ENCODE data around the gene OCIAD1. TPM values are rescaled to one million over a fixed set of nuclear protein-coding genes. Genes with fewer than 3 reads are reported as not detected.

The OCIAD1 gene
- total and polyA plus RNA-seq, 10 of the 15 experiments (the other 5 are each of a cell fraction or from before 2014, with no cell fraction given) = 89.1 to 196 (median 136) TPM

DNA sequence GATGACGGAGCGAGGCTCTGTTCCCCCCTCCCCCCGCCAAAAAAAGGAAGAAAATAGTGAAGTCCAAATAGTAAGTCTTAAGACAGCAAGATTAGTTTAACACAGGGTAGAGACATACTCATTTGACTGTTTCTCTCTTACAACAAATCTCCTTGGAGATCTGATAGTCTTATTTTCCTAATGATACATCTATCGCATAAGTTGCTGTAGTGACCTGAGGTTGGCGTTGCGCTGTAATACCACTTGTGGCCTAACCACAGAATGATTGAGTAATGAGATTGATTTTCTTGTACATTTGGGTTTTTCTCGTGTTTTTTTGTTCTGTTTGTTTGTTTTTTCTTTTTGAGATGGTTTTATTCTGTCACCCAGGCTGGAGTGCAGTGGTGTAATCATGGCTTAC, 27.2 kb downstream of the OCIAD1 start (continued):
- TF ChIP-seq, protein P1, sequence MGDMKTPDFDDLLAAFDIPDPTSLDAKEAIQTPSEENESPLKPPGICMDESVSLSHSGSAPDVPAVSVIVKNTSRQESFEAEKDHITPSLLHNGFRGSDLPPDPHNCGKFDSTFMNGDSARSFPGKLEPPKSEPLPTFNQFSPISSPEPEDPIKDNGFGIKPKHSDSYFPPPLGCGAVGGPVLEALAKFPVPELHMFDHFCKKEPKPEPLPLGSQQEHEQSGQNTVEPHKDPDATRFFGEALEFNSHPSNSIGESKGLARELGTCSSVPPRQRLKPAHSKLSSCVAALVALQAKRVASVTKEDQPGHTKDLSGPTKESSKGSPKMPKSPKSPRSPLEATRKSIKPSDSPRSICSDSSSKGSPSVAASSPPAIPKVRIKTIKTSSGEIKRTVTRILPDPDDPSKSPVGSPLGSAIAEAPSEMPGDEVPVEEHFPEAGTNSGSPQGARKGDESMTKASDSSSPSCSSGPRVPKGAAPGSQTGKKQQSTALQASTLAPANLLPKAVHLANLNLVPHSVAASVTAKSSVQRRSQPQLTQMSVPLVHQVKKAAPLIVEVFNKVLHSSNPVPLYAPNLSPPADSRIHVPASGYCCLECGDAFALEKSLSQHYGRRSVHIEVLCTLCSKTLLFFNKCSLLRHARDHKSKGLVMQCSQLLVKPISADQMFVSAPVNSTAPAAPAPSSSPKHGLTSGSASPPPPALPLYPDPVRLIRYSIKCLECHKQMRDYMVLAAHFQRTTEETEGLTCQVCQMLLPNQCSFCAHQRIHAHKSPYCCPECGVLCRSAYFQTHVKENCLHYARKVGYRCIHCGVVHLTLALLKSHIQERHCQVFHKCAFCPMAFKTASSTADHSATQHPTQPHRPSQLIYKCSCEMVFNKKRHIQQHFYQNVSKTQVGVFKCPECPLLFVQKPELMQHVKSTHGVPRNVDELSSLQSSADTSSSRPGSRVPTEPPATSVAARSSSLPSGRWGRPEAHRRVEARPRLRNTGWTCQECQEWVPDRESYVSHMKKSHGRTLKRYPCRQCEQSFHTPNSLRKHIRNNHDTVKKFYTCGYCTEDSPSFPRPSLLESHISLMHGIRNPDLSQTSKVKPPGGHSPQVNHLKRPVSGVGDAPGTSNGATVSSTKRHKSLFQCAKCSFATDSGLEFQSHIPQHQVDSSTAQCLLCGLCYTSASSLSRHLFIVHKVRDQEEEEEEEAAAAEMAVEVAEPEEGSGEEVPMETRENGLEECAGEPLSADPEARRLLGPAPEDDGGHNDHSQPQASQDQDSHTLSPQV (IDR thresholded peaks at IDR 0.05) = no peak
- TF ChIP-seq, protein P2, sequence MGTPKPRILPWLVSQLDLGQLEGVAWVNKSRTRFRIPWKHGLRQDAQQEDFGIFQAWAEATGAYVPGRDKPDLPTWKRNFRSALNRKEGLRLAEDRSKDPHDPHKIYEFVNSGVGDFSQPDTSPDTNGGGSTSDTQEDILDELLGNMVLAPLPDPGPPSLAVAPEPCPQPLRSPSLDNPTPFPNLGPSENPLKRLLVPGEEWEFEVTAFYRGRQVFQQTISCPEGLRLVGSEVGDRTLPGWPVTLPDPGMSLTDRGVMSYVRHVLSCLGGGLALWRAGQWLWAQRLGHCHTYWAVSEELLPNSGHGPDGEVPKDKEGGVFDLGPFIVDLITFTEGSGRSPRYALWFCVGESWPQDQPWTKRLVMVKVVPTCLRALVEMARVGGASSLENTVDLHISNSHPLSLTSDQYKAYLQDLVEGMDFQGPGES (IDR thresholded peaks at IDR 0.05) = no peak
- TF ChIP-seq RUNX3 (IDR thresholded peaks at IDR 0.05; ENCODE audit: low read length) (no peak), NBN (IDR thresholded peaks at IDR 0.05) (no peak)
- TF ChIP-seq, protein P3, sequence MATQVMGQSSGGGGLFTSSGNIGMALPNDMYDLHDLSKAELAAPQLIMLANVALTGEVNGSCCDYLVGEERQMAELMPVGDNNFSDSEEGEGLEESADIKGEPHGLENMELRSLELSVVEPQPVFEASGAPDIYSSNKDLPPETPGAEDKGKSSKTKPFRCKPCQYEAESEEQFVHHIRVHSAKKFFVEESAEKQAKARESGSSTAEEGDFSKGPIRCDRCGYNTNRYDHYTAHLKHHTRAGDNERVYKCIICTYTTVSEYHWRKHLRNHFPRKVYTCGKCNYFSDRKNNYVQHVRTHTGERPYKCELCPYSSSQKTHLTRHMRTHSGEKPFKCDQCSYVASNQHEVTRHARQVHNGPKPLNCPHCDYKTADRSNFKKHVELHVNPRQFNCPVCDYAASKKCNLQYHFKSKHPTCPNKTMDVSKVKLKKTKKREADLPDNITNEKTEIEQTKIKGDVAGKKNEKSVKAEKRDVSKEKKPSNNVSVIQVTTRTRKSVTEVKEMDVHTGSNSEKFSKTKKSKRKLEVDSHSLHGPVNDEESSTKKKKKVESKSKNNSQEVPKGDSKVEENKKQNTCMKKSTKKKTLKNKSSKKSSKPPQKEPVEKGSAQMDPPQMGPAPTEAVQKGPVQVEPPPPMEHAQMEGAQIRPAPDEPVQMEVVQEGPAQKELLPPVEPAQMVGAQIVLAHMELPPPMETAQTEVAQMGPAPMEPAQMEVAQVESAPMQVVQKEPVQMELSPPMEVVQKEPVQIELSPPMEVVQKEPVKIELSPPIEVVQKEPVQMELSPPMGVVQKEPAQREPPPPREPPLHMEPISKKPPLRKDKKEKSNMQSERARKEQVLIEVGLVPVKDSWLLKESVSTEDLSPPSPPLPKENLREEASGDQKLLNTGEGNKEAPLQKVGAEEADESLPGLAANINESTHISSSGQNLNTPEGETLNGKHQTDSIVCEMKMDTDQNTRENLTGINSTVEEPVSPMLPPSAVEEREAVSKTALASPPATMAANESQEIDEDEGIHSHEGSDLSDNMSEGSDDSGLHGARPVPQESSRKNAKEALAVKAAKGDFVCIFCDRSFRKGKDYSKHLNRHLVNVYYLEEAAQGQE (IDR thresholded peaks at IDR 0.05; ENCODE audit: low read depth, low read length) = no peak

Data from GM12878 (cell line).